ENCODE data around the gene VIL1.

VIL1 gene

GRCh38 chr2:218471982-218472381 is 53.1 kb downstream of the VIL1 start:
- no peak for TF ChIP-seq CTCF (IDR thresholded peaks at IDR 0.05; ENCODE audit: control insufficient read depth, extremely low read depth, insufficient read depth)
- H3K4me3 ChIP-seq (ENCODE audit: low read depth, low read length), result no peak overlapping the region
- no peak for DNase-seq (ENCODE audit: low read depth)

GRCh38 chr2:218472988-218473387 is 54.1 kb downstream of the VIL1 start:
- DNase-seq (ENCODE audit: low read depth), result no peak
- TF ChIP-seq CTCF (IDR thresholded peaks at IDR 0.05; ENCODE audit: control insufficient read depth, extremely low read depth, insufficient read depth), result no peak
- H3K4me3 ChIP-seq (ENCODE audit: low read depth, low read length), result no peak overlapping the region

GRCh38 chr2:218474527-218474926 is 55.6 kb downstream of the VIL1 start:
- H3K4me3 ChIP-seq (ENCODE audit: low read depth, low read length), result no peak overlapping the region
- no peak for TF ChIP-seq CTCF (IDR thresholded peaks at IDR 0.05; ENCODE audit: control insufficient read depth, extremely low read depth, insufficient read depth)
- DNase-seq (ENCODE audit: low read depth), result no peak

GRCh38 chr2:218476676-218477075 is 57.8 kb downstream of the VIL1 start:
- no peak overlapping the region for H3K4me3 ChIP-seq (ENCODE audit: low read depth, low read length)
- TF ChIP-seq CTCF (IDR thresholded peaks at IDR 0.05; ENCODE audit: control insufficient read depth, extremely low read depth, insufficient read depth), result no peak
- no peak for DNase-seq (ENCODE audit: low read depth)

GRCh38 chr2:218477247-218477646 is 58.3 kb downstream of the VIL1 start:
- no peak for TF ChIP-seq CTCF (IDR thresholded peaks at IDR 0.05; ENCODE audit: control insufficient read depth, extremely low read depth, insufficient read depth)
- no peak for DNase-seq (ENCODE audit: low read depth)
- no peak overlapping the region for H3K4me3 ChIP-seq (ENCODE audit: low read depth, low read length)

- DNase-seq (ENCODE audit: low read depth), result no peak
- no peak overlapping the region for H3K4me3 ChIP-seq (ENCODE audit: low read depth, low read length)
- no peak for TF ChIP-seq CTCF (IDR thresholded peaks at IDR 0.05; ENCODE audit: control insufficient read depth, extremely low read depth, insufficient read depth)
Measured at GRCh38 chr2:218478544-218478943, 59.6 kb downstream of the VIL1 start.

GRCh38 chr2:218479595-218479994 is 60.7 kb downstream of the VIL1 start:
- TF ChIP-seq CTCF (IDR thresholded peaks at IDR 0.05; ENCODE audit: control insufficient read depth, extremely low read depth, insufficient read depth), result no peak
- H3K4me3 ChIP-seq (ENCODE audit: low read depth, low read length), result no peak overlapping the region

More at GRCh38 chr2:218479595-218479994, 60.7 kb downstream of the VIL1 start:
- no peak for DNase-seq (ENCODE audit: low read depth)

Measured in LNCaP clone FGC (cell line).